ENCODE results near the gene DNAJC7. TPM values are rescaled to one million over a fixed set of nuclear protein-coding genes. Genes with fewer than 3 reads are reported as not detected.

The DNAJC7 gene
- total and polyA plus RNA-seq, 2 experiments from 2014 or later: 66.6 to 83.8 TPM

DNA sequence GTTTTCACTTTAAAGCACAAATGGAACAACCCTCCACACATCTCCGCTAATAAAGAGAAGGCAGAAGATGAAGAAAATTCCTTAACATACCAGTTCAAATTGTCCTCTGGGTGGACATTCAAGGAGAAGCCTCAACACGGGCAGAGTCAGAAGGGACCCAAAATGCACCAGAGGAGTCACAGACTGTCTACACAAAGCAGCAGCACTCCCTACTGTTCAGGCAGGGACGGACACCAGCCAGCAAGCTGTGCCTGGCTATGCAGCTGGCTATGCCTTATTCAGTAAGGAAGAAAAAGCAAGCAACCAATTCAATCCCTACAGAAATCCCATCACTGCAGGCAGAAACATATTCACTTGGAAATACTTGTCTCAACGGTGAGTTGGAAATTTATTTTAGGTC is 8.1 kb downstream of the DNAJC7 start:
- no peak overlapping the region for H3K4me3 ChIP-seq
- H3K9me3 ChIP-seq (ENCODE audit: low read depth): no peaks in the 10 kb centered on the region
- H3K4me1 ChIP-seq (ENCODE audit: low read depth): no peaks in the 10 kb centered on the region
- DNase-seq (ENCODE audit: low read depth in 1 of 2, low spot score in 1 of 2): no peak
- no peaks in the 10 kb centered on the region for H3K36me3 ChIP-seq
- no peaks in the 10 kb centered on the region for H3K27me3 ChIP-seq
- H3K27ac ChIP-seq: peak overlapping the region; percentile 47
- TF ChIP-seq, protein P1, sequence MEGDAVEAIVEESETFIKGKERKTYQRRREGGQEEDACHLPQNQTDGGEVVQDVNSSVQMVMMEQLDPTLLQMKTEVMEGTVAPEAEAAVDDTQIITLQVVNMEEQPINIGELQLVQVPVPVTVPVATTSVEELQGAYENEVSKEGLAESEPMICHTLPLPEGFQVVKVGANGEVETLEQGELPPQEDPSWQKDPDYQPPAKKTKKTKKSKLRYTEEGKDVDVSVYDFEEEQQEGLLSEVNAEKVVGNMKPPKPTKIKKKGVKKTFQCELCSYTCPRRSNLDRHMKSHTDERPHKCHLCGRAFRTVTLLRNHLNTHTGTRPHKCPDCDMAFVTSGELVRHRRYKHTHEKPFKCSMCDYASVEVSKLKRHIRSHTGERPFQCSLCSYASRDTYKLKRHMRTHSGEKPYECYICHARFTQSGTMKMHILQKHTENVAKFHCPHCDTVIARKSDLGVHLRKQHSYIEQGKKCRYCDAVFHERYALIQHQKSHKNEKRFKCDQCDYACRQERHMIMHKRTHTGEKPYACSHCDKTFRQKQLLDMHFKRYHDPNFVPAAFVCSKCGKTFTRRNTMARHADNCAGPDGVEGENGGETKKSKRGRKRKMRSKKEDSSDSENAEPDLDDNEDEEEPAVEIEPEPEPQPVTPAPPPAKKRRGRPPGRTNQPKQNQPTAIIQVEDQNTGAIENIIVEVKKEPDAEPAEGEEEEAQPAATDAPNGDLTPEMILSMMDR (IDR thresholded peaks at IDR 0.05; ENCODE audit: low read depth, low read length): peak; percentile 9

DNA sequence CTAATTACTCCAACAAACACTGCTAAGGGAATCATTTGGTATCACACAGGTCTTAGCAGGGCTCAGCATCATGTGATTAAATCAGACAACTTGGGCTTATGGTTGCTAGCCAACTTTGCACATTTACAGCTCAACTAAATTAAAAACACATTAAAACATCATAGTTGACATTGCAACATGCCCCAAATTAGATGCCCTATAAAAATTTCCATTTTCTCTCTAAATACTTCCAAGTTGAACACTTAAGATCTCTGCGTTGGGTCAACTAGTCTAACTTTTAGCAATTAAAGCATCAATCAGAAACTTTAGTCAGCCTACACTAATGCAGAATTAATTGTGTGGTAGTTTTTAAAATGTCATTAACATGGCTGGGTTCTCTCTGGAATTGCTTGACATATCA is 12.1 kb downstream of the DNAJC7 start:
- Histone ChIP-seq H3K4me1 (ENCODE audit: low read depth) (no peaks in the 10 kb centered on the region), H3K27me3 (no peaks in the 10 kb centered on the region), H3K36me3 (peaks cover 12% of the 10 kb centered on the region), H3K27ac (peak overlapping the region; percentile 42), H3K4me3 (no peak overlapping the region), H3K9me3 (ENCODE audit: low read depth) (no peaks in the 10 kb centered on the region)
- TF ChIP-seq, protein P1 (IDR thresholded peaks at IDR 0.05; ENCODE audit: low read depth, low read length): no peak
- no peak for DNase-seq (ENCODE audit: low read depth in 1 of 2, low spot score in 1 of 2)

DNA sequence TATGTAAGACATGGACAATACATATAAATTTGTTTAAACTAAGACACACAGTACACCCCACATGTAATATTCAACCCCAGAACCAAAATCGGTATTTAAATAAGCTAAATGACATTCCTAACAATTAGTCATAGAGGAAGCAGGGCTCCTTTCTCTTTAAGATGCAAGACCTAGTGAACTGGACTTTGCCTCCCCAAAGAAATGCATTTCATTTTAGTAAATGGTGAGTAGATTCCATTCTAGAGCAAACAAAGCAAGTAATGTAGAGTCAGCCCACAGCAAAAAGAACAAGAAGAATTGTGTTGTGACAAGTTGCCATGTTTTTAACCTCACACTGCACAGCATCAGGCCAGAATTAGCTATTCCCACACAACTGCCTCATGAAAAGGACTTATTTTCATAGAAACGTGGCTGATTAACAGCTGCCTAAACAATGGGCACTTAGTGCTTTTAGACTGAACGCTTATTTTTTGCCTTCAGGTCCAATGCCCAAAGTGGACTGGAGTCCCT is 14.4 kb downstream of the DNAJC7 start:
- H3K27ac ChIP-seq: peak overlapping the region; percentile 45
- H3K36me3 ChIP-seq: peaks cover 27% of the 10 kb centered on the region
- no peak for DNase-seq (ENCODE audit: low read depth in 1 of 2, low spot score in 1 of 2)

DNA sequence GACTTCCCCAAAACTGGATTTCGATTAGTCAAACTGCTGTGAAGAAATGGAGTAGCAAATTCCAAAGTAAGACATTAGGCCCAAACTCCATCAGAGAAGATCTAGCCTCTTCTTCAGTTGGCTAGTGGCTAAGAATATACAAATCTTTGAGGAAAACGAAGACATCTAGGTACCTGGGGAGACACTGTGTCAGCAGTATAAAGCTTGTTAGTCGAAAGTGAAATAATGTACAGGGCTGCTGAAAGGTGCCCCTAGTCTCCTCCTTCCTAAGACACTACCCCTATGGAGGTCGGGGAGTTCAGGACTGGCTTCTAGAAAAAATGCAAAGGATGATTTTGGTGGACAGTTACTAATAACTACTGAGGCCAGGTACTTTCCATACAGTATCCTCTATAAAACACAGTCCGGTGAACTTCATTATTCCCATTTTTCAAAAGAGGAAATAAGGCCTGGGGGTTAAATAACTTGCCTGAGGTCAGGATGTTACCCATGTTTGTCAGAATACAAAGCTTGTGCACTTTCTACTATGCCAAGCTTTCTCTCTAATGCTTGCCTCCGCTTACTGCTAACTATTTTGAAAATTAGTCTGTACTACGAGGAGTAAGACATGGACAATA is 15.0 kb downstream of the DNAJC7 start:
- DNase-seq (ENCODE audit: low read depth in 1 of 2, low spot score in 1 of 2): no peak
- Histone ChIP-seq H3K27ac (no peak overlapping the region), H3K4me3 (no peak overlapping the region), H3K9me3 (ENCODE audit: low read depth) (no peaks in the 10 kb centered on the region), H3K27me3 (no peaks in the 10 kb centered on the region), H3K4me1 (ENCODE audit: low read depth) (no peaks in the 10 kb centered on the region), H3K36me3 (peaks cover 32% of the 10 kb centered on the region)
- TF ChIP-seq, protein P1 (IDR thresholded peaks at IDR 0.05; ENCODE audit: low read depth, low read length): no peak

More for the DNA sequence above, 14.4 kb downstream of the DNAJC7 start:
- Histone ChIP-seq H3K4me3 (no peak overlapping the region), H3K4me1 (ENCODE audit: low read depth) (no peaks in the 10 kb centered on the region), H3K9me3 (ENCODE audit: low read depth) (no peaks in the 10 kb centered on the region), H3K27me3 (no peaks in the 10 kb centered on the region)
- TF ChIP-seq, protein P1 (IDR thresholded peaks at IDR 0.05; ENCODE audit: low read depth, low read length): no peak

DNA sequence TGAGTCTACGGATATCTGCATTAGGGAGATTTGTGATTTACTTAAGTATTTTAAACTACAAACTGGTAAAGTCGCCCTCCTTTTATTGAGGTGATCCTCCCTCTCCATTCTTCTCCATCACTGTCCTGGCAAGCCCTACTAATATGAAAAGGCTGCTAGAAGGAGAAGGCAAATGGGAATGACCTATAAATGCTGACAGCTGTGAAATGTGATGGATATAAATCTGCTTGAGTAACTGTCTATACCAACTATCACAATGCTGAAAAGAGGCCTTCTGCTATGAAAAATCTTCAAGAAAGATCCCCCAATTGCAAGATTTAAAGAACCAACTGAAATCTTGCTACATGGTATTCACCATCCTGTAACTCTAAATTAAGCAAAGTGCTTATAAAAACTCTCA is 15.5 kb downstream of the DNAJC7 start:
- peaks cover 37% of the 10 kb centered on the region for H3K36me3 ChIP-seq
- DNase-seq (ENCODE audit: low read depth in 1 of 2, low spot score in 1 of 2): no peak
- no peaks in the 10 kb centered on the region for H3K9me3 ChIP-seq (ENCODE audit: low read depth)
- H3K27me3 ChIP-seq: no peaks in the 10 kb centered on the region
- no peaks in the 10 kb centered on the region for H3K4me1 ChIP-seq (ENCODE audit: low read depth)
- TF ChIP-seq, protein P1 (IDR thresholded peaks at IDR 0.05; ENCODE audit: low read depth, low read length): no peak
- no peak overlapping the region for H3K27ac ChIP-seq
- no peak overlapping the region for H3K4me3 ChIP-seq
